ENCODE results near the gene HEXA. TPM values are rescaled to one million over a fixed set of nuclear protein-coding genes. Genes with fewer than 3 reads are reported as not detected.

Gene HEXA
- polyA plus RNA-seq, 1 donor = 162 TPM

DNA sequence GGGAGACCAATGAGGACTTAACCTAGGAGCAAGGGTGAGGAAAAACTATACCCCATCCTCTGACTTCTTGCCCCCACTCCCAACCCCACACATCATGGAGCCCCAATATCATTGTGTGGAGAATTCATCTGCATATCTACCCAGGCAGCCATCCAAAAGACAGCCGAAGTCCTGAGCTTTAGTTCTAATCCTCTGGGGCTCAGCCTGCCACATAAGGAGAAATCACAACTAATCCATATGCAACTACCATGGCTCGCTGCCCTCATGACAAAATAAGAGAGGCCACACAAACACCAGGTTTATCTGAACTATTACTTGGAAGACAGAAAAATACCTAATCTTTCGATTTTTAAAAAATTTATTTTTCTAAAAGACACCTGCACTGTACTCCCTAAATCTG is 17.7 kb downstream of the HEXA start:
- Histone ChIP-seq H3K36me3 (ENCODE audit: control insufficient read depth, insufficient read depth, low read length) (peaks cover 51% of the 10 kb centered on the region), H3K9me3 (ENCODE audit: control insufficient read depth, low read depth, low read length) (no peaks in the 10 kb centered on the region), H3K27ac (ENCODE audit: low read length) (no peak overlapping the region), H3K27me3 (ENCODE audit: control insufficient read depth, insufficient read depth, low read length) (no peaks in the 10 kb centered on the region), H3K4me1 (ENCODE audit: control insufficient read depth, insufficient read depth, low read length) (no peaks in the 10 kb centered on the region), H3K4me3 (ENCODE audit: low read length) (no peak overlapping the region)
- WGBS (ENCODE audit: insufficient coverage, low lambda C conversion rate) = no CpG with 5 or more reads among the region's 3 CpGs
- no peak for DNase-seq

DNA sequence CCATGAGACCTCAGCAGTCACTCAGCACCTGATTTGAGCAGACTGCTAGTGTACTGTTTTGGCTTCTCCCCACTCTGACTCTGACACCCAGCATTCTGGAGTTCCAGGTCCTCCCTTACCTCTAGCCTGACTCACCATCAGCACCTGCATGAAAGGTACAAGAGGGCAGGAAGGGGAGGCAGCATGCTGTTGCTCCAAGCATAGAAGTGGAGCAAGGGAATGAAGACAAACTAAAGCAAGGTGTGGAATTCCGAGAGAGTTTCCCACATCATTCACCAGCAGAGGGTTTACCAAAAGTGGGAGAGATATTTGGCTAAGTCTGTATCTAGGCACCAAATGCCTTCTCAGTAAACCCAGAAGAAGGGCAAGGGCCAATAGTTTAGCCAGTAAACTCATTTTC is 21.3 kb downstream of the HEXA start:
- Histone ChIP-seq H3K4me3 (ENCODE audit: low read length) (no peak overlapping the region), H3K27me3 (ENCODE audit: control insufficient read depth, insufficient read depth, low read length) (no peaks in the 10 kb centered on the region), H3K9me3 (ENCODE audit: control insufficient read depth, low read depth, low read length) (no peaks in the 10 kb centered on the region), H3K27ac (ENCODE audit: low read length) (no peak overlapping the region), H3K4me1 (ENCODE audit: control insufficient read depth, insufficient read depth, low read length) (no peaks in the 10 kb centered on the region), H3K36me3 (ENCODE audit: control insufficient read depth, insufficient read depth, low read length) (peaks cover 69% of the 10 kb centered on the region)
- no peak for DNase-seq
- no CpG with 5 or more reads among the region's 1 CpG for WGBS (ENCODE audit: insufficient coverage, low lambda C conversion rate)

DNA sequence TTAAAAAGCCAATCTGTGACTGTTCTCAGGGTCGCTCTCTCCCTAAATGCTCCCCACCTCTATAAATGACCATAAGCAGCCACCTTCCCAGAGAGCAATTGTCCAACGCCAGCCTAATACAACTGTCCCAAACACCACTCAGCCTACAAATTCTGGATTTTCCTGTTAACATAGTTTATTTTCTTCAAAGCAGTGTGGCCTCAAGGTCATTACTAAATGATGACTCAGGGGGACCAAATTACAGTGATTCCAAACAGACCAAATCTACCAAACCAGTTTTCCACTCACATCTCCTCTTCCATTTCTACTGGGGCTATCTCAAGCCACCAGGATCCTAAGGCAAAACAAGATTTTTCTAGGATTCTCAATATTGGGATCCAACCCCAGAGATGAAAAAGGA is 22.5 kb downstream of the HEXA start:
- Histone ChIP-seq H3K27me3 (ENCODE audit: control insufficient read depth, insufficient read depth, low read length) (no peaks in the 10 kb centered on the region), H3K9me3 (ENCODE audit: control insufficient read depth, low read depth, low read length) (no peaks in the 10 kb centered on the region), H3K4me1 (ENCODE audit: control insufficient read depth, insufficient read depth, low read length) (no peaks in the 10 kb centered on the region), H3K27ac (ENCODE audit: low read length) (no peak overlapping the region), H3K4me3 (ENCODE audit: low read length) (no peak overlapping the region), H3K36me3 (ENCODE audit: control insufficient read depth, insufficient read depth, low read length) (peaks cover 79% of the 10 kb centered on the region)
- WGBS (ENCODE audit: insufficient coverage, low lambda C conversion rate) = no CpG with 5 or more reads among the region's 2 CpGs
- no peak for DNase-seq

DNA sequence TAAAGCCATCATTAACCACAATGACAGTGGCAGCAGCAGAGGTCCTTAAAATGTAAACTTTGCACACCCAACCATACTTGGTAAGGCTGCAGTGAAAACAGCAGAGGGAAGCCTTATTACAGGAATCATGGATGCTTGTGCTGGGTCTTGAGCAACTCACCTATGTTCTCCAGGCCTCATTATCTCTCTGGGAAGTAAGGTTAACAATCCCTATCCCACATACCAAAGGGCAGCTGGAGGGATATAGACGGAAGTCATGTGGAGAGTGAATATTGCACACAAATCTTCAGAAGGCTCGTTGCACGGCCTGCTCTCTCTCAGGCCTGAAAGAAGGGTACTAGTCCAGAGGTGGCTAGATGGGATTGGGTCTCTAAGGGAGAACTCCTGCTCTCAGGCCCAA is 30.0 kb downstream of the HEXA start:
- Histone ChIP-seq H3K27ac (ENCODE audit: low read length) (peak overlapping the region; percentile 83), H3K27me3 (ENCODE audit: control insufficient read depth, insufficient read depth, low read length) (no peaks in the 10 kb centered on the region), H3K4me1 (ENCODE audit: control insufficient read depth, insufficient read depth, low read length) (peaks cover 16% of the 10 kb centered on the region), H3K9me3 (ENCODE audit: control insufficient read depth, low read depth, low read length) (no peaks in the 10 kb centered on the region), H3K4me3 (ENCODE audit: low read length) (no peak overlapping the region), H3K36me3 (ENCODE audit: control insufficient read depth, insufficient read depth, low read length) (peaks cover 84% of the 10 kb centered on the region)
- WGBS (ENCODE audit: insufficient coverage, low lambda C conversion rate) = no CpG with 5 or more reads among the region's 3 CpGs
- peak; percentile 71 to 83 for DNase-seq

DNA sequence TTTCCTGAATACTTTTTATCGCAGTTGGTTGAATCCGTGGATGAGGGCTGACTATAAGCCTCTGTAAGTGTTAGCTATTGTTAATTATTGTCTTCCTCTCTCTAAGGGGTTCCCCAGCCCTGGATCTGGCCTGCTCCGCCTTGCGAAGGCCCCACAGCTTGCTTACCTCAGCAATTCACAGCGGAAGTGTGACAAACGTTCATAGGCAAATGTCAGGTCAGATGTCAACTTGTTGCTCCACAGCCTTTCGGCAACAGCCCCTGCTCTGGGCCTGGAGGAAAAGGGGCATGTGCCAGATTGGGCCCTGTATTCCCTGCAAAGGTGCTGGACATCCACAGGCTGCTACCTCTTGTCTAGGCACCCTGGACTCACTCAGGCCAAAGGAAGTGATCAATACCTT is 30.5 kb downstream of the HEXA start:
- no peak for DNase-seq
- Histone ChIP-seq H3K27me3 (ENCODE audit: control insufficient read depth, insufficient read depth, low read length) (no peaks in the 10 kb centered on the region), H3K27ac (ENCODE audit: low read length) (peak overlapping the region; percentile 83), H3K4me1 (ENCODE audit: control insufficient read depth, insufficient read depth, low read length) (peaks cover 16% of the 10 kb centered on the region), H3K4me3 (ENCODE audit: low read length) (no peak overlapping the region), H3K36me3 (ENCODE audit: control insufficient read depth, insufficient read depth, low read length) (peaks cover 81% of the 10 kb centered on the region), H3K9me3 (ENCODE audit: control insufficient read depth, low read depth, low read length) (no peaks in the 10 kb centered on the region)
- no CpG with 5 or more reads among the region's 7 CpGs for WGBS (ENCODE audit: insufficient coverage, low lambda C conversion rate)

DNA sequence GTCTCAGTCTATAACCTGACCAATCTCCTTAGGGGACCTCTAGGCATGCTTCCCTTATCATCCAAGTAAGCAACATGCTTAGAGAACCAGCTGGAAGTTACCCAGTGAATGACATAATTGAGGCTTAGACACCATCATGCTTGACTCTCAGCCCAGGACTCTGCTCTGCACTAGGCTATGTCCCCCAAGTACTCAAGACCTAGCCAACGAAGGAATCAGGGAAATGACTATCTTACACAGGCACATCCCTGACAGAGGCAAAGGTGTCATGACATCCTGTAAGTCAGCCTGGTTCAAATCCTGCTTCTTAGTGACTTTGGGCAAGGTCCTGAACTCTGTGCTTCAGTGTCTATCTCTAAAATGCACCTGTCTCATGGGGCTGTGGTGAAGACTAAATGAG is 31.2 kb downstream of the HEXA start:
- Histone ChIP-seq H3K27me3 (ENCODE audit: control insufficient read depth, insufficient read depth, low read length) (no peaks in the 10 kb centered on the region), H3K4me3 (ENCODE audit: low read length) (no peak overlapping the region), H3K9me3 (ENCODE audit: control insufficient read depth, low read depth, low read length) (no peaks in the 10 kb centered on the region), H3K4me1 (ENCODE audit: control insufficient read depth, insufficient read depth, low read length) (peaks cover 16% of the 10 kb centered on the region), H3K36me3 (ENCODE audit: control insufficient read depth, insufficient read depth, low read length) (peaks cover 76% of the 10 kb centered on the region), H3K27ac (ENCODE audit: low read length) (no peak overlapping the region)
- WGBS (ENCODE audit: insufficient coverage, low lambda C conversion rate) = no CpG with 5 or more reads among the region's 1 CpG
- no peak for DNase-seq

DNA sequence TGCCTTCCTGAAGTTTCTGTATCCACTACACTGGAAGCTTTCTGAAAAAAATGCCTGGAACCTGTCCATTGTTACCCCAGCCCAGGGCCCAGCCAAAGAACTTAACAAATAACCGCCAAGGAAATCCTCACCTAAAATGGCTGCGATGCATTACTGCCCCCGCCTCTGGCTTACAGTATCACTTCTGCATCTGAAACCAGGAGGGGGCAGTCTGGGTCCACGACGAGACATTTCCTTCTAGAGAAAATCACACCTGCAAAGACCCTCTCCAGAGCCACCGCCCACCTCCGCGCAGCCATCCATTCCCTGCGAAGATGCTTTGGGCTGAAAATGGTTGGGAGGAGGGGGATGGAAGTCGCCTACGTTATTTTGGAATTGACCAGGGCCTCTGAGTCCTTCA is 33.4 kb downstream of the HEXA start:
- peaks cover 16% of the 10 kb centered on the region for H3K4me1 ChIP-seq (ENCODE audit: control insufficient read depth, insufficient read depth, low read length)
- WGBS (ENCODE audit: insufficient coverage, low lambda C conversion rate) = 70% methylated on average over 2 of the region's 11 CpGs
- no peaks in the 10 kb centered on the region for H3K27me3 ChIP-seq (ENCODE audit: control insufficient read depth, insufficient read depth, low read length)
- H3K27ac ChIP-seq (ENCODE audit: low read length) = no peak overlapping the region
- DNase-seq = no peak
- peaks cover 57% of the 10 kb centered on the region for H3K36me3 ChIP-seq (ENCODE audit: control insufficient read depth, insufficient read depth, low read length)
- H3K9me3 ChIP-seq (ENCODE audit: control insufficient read depth, low read depth, low read length) = no peaks in the 10 kb centered on the region
- H3K4me3 ChIP-seq (ENCODE audit: low read length) = no peak overlapping the region

DNA sequence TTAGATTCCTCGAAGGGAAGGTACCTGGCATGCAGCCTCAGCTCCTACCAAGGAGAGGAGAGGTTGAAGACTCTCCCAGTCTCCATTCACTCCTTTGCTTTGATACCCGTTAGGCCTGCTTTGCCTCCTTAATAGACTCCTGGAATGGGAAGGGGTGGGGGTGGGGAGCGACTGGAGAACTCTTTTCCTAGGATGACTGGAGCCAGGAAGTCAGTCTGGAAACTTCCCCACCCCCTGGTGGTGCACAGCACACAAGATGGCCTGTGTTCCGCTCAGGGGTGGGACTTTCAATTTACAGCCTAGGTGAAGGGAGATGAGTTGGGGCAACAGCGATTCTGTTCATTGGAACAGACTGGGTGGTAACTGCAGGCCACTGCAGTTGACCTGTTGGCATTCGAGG is 34.5 kb downstream of the HEXA start:
- WGBS (ENCODE audit: insufficient coverage, low lambda C conversion rate) = no CpG with 5 or more reads among the region's 6 CpGs
- Histone ChIP-seq H3K4me3 (ENCODE audit: low read length) (no peak overlapping the region), H3K9me3 (ENCODE audit: control insufficient read depth, low read depth, low read length) (no peaks in the 10 kb centered on the region), H3K36me3 (ENCODE audit: control insufficient read depth, insufficient read depth, low read length) (peaks cover 50% of the 10 kb centered on the region), H3K27ac (ENCODE audit: low read length) (no peak overlapping the region), H3K4me1 (ENCODE audit: control insufficient read depth, insufficient read depth, low read length) (peaks cover 9% of the 10 kb centered on the region), H3K27me3 (ENCODE audit: control insufficient read depth, insufficient read depth, low read length) (no peaks in the 10 kb centered on the region)
- no peak for DNase-seq

DNA sequence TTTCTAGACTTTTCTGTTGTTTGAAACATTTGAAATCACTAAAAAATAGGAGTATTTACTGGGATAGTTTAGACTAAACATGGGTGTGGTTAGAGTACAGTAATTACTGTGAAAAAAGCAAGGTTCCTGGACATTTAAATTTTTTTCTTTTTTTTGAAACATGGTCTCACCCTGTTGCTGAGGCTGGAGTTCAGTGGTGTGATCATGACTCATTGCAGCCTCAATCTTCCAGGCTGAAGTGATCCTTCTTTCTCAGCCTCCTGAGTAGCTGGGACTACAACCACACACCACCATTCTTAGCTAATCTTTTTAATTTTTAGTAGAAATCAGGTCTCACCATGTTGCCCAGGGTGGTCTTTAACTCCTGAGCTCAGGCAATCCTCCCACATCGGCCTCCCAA is 35.4 kb downstream of the HEXA start:
- H3K27me3 ChIP-seq (ENCODE audit: control insufficient read depth, insufficient read depth, low read length) = no peaks in the 10 kb centered on the region
- WGBS (ENCODE audit: insufficient coverage, low lambda C conversion rate) = no CpG with 5 or more reads among the region's 1 CpG
- no peak for DNase-seq
- no peak overlapping the region for H3K4me3 ChIP-seq (ENCODE audit: low read length)
- peaks cover 41% of the 10 kb centered on the region for H3K36me3 ChIP-seq (ENCODE audit: control insufficient read depth, insufficient read depth, low read length)
- no peak overlapping the region for H3K27ac ChIP-seq (ENCODE audit: low read length)
- H3K9me3 ChIP-seq (ENCODE audit: control insufficient read depth, low read depth, low read length) = no peaks in the 10 kb centered on the region
- peaks cover 2% of the 10 kb centered on the region for H3K4me1 ChIP-seq (ENCODE audit: control insufficient read depth, insufficient read depth, low read length)

DNA sequence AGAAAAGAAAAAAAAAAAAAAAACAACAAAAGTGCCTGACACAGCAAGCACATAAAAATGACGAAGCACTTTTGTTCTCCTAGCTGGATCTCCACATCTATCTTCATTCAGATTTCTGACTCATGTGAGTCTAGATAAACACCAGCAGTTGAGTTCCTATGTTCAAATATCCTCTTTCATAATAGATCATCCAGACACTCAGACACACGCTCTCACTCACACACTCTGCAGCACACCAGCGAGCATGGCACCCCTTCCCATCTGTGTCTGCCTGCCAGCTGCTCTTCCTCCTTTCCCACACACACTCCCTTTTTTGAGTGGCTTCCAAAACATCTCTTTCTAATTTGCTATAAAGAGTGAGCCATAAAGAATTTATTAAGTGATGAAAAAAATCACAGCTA is 36.0 kb downstream of the HEXA start:
- Histone ChIP-seq H3K4me3 (ENCODE audit: low read length) (no peak overlapping the region), H3K36me3 (ENCODE audit: control insufficient read depth, insufficient read depth, low read length) (peaks cover 36% of the 10 kb centered on the region), H3K27ac (ENCODE audit: low read length) (no peak overlapping the region)

DNA sequence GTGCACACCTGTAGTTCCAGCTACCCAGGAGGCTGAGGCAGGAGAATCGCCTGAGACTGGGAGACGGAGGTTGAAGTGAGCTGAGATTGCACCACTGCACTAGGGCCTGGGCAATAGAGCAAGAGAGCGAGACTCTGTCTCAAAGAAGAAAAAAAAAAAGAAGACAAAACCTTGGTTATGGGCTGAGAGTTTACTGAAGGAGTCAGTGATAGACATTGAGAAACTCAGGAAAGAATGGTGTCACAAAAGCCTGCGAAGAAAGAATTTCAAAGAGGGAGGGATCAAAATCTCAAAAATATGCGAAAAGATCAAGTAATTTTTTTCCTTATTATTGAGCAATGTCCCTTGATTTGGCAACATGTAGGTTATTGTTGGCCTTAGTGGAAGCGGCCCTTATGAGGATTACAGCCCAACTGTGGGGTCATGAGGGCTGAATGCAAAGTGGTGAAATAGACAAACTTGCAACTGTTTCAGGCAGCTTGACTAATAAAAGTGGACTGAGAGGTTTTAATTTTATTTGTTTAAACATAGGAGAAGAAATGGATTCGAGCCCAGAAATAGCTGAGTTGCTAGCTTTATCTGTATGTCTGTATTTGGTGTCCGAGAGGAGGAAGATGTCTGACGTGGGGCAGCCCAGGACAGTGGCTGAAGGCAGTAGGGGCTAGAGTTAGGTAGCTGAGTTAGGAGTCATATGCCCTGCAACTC is 37.0 kb downstream of the HEXA start:
- Histone ChIP-seq H3K9me3 (ENCODE audit: control insufficient read depth, low read depth, low read length) (no peaks in the 10 kb centered on the region), H3K27me3 (ENCODE audit: control insufficient read depth, insufficient read depth, low read length) (no peaks in the 10 kb centered on the region), H3K4me1 (ENCODE audit: control insufficient read depth, insufficient read depth, low read length) (no peaks in the 10 kb centered on the region), H3K4me3 (ENCODE audit: low read length) (no peak overlapping the region), H3K36me3 (ENCODE audit: control insufficient read depth, insufficient read depth, low read length) (peaks cover 26% of the 10 kb centered on the region), H3K27ac (ENCODE audit: low read length) (no peak overlapping the region)
- no peak for DNase-seq
- WGBS (ENCODE audit: insufficient coverage, low lambda C conversion rate) = 93% methylated on average over 5 of the region's 9 CpGs

More for the DNA sequence above, 36.0 kb downstream of the HEXA start:
- Histone ChIP-seq H3K9me3 (ENCODE audit: control insufficient read depth, low read depth, low read length) (no peaks in the 10 kb centered on the region), H3K27me3 (ENCODE audit: control insufficient read depth, insufficient read depth, low read length) (no peaks in the 10 kb centered on the region), H3K4me1 (ENCODE audit: control insufficient read depth, insufficient read depth, low read length) (no peaks in the 10 kb centered on the region)
- 100% methylated on average over 1 of the region's 3 CpGs for WGBS (ENCODE audit: insufficient coverage, low lambda C conversion rate)
- DNase-seq = peak in 1 of 2 donors; percentile 3
